HG03025 (cell line): ENCODE data around the gene WEE1.
"Not testable (repeated sequence)": the region's sequence is repeated elsewhere in the genome, so short reads cannot be mapped to it uniquely, and the experiment has no call there.

Source experiments
- ATAC-seq: cut with Tn5 transposase; IDR thresholded peaks from one replicate; pipeline ENCODE4 v1.9.1; 2021; ENCODE audit warnings: mild to moderate bottlenecking, moderate library complexity; ENCODE audit not compliant: unreplicated experiment, low FRiP score

Gene WEE1

DNA sequence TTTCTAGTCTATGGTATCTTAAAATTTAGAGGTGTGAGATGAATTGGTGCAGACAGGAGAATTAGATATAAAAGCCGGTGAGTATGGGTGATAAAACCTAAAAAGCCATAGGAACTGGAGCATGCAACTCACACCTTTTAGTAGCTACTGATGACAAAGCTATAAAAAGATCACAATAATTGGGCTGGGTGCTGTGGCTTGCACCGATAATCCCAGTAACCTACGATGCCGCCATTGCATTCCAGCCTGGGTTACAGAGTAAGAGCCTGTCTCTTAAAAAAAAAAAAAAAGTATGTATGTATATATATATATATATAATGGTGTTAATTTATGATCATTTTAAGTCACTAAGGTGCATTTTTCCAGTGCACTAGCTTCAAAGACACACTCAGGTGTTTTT, 17.2 kb downstream of the WEE1 start:
- ATAC-seq: no peak

DNA sequence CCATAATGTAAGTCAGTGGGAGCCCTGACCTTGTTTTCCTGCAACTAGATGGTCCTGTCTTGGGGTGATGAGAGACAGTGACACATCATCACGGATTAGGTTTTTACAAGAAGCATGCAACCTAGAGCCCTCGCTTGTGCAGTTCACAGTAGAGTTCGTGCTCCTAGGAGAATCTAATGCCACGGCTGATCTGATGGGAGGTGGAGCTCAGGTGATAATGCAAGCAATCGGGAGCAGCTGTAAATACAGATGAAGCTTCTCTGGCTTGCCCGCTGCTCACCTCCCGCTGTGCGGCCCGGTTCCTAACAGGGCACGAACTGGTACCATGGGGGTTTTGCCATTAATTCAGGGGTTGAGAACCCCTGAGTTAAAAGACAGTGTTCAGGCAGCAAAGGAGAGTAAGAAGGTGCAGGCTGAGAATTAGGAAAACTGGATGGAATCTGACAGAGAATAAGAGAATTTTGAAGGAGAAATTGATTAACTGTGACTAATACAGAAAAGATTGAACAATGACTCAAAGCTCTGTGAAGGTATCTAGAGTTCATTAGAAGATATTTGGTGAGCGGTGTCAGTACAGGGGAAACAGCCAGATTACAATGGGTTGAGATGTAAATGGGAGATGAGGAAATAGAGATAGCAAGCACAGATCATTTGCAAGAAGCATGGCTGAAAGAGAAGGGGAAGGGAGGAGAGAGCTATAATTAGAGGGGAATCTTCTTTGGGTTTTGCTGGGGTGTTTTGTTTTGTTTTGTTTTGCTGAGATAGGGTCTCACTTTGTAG, 21.0 kb downstream of the WEE1 start:
- no peak for ATAC-seq

DNA sequence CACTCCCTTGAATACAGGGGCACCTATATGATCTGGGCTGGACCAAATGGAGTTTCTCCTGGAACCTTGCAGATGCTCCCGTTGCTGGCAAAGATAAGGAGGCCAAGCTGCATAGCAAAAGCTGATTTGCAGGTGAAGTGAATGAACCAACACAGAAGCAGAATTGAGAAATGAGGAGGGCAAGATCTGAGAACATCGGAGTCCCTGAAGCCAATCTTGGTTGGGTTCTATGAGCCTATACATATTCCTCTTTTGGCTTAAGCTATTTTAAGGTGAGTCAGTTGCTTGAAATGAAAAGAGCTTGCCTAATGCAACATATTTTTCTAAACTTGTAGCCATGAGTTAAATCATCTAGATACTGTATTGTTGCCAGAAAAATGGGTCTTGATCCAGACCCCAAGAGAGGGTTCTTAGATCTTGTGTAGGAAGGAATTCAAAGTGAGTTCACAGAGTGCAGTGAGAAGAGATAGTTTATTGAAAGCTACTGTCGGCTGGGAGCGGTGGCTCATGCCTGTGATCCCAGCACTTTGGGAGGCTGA, 23.5 kb downstream of the WEE1 start:
- ATAC-seq: no peak

DNA sequence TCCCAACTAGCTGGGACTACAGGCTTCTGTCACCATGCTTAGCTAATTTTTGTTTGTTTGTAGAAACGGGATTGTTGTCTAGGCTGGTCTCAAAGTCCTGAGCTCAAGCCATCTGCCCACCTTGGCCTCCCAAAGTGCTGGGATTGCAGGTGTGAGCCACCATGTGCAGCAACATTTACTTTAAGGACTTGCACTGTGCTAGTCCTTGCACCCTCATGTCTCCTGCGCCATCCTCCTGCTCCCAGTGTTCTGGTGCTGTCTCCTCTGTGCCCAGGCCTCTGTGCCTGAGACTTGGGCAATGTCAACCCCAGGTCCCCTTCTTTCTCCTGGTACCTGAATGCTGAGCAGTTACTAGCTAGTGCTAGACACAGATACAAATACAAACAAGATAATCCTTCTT, 26.7 kb downstream of the WEE1 start:
- no peak for ATAC-seq

DNA sequence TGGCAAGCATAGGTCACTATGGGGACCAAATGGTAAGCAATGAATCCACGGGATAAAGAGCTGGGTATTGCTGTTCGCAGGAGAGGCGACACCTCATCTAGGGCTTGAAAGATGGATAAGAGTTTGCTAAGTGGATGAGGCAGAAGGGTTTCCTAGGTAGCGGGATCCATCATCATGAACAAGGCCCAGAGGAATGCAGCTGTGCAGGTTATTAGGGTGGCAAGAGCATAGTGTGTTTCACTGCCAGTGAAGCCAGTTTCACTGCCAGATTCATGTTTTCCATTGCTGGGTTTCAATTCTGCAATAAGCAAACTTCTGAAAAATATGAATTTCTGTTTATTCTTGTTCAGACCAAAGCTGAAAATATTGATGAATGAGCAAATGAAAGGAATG, 27.2 kb downstream of the WEE1 start:
- peak; percentile 35 for ATAC-seq

DNA sequence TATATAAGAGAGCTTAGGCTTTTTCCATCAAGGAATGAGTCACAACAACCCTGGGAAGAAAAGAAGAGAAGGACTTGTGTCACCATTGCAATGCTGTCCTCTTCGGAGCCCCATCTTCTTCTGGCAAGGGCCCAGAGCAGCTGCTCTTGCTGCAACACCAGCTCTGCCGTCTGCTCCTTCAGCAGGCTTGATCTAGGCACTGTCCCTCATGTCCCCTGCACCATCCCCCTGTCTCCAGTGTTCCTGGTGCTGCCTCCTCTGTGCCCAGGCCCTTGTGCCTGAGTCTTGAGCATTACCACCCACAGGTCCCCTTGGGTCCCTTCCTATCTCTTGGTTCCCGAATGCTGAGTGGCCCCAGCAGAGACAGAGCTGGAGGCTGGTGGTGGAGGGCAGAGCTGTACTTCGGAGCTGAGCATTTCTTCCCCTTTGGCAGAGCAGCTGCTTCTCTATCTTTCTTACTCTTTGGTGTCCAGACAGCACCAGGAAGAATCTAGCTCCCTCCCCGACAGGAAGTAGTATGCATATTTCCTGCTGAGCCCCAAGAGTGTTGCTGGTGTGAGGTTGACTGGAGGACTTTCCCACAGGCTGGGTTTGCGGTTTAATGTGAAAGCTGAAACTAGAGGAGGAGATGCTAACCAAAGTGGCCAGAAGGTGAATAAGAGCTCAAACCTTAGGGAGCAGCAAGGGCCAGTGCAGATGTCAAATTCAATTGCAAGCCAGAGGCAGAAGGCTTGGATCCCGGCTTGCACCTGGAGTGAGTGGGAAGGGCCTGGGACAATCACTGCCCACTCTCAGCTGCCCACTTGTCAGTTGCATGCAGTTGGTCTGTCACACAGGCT, 27.8 kb downstream of the WEE1 start:
- ATAC-seq: peak; percentile 73

DNA sequence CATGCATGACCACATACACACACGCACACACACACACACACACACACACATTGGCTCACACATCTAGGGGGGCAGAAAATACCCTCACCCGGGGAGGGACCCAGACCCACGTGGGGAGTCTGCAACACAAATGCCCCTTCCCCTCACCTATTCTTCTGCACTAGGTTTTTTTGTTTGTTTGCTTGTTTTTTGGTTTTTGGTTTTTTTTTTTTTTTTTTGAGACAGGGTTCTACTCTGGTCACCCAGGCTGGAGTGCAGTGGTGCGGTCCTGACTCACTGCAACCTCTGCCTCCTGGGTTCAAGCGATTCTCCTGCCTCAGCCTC, 28.4 kb downstream of the WEE1 start:
- ATAC-seq: peak; percentile 12

DNA sequence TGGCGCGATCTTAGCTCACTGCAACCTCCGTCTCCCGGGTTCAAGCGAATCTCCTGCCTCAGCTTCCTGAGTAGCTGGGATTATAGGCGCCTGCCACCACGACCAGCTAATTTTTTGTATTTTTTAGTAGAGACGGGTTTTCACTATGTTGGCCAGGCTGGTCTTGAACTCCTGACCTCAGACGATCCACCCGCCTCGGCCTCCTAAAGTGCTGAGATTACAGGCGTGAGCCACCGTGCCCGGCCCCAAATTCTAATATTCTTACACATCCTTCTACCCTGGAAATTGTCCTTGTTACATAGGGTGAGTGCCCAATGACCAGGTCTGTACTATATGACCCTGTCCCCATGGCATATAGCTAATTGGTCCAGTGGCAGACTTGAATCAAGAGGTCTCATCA, 29.7 kb downstream of the WEE1 start:
- not testable (repeated sequence) for ATAC-seq

DNA sequence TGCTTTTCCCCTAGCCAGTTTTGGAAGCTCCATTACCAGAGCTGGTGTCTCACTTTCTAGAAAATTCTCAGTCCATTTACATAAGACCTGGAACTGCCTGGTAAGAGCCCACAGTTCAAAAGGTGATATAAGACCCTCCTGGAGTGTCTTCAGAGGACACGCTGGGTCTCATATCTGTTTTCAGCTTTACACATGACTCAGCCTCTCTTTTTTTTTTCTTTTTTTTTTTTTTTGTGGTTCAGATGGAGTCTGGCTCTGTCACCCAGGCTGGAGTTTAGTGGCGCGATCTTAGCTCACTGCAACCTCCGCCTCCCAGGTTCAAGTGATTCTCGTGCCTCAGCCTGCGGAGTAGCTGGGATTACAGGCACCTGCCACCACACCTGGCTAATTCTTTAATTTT, 30.7 kb downstream of the WEE1 start:
- ATAC-seq: no peak

DNA sequence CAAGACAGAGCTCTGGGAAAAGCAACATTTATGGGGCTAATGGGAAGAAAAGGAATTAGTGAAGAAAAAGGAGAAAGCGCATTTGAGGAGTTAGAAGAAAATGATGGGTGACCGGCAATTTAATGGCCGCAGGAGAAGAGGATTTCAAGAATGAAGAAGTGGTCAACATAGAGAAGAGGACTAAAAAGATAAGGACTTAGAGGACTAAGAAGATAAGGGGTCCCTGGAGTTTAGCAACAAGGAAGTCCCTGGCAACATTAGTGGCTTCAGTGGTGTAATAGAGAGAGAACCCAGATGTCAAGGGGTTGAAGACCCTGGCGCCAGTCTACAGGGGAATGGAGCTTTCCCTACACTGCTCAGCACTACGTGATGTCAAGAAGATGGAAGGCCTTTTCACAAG, 32.3 kb downstream of the WEE1 start:
- no peak for ATAC-seq

DNA sequence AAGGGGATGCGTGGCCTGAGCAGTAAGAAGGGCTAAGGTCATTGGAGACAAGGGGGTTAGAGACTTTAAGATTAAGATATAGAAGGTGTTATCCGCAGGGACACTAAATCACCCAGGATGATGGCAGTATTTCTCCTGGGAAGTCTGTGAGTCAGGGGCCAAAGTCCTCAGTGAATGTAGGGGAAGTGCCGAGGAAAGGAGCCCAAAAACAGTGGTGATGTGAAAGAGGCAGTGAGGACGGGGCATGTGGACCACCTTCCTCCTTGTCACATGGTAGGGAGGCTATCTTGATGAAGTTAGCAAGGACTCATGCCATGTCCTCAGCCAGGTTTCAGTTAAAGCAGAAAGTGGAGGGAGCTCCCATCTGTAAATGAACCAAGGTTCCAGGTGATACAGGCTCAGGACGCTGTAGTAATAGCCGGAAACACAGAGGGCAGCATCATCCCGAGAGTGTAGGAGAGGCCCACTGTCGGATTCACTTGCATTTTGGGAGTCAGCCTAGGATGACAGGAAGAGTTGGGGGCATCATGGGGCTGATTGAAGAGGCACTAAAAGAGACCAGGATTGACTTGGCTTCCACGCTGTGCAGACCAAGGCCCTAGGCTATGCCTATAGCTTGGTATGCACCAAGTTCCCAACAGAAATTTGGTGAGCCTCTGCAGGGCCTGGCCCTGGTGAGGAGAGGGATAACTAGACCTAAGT, 33.5 kb downstream of the WEE1 start:
- no peak for ATAC-seq

DNA sequence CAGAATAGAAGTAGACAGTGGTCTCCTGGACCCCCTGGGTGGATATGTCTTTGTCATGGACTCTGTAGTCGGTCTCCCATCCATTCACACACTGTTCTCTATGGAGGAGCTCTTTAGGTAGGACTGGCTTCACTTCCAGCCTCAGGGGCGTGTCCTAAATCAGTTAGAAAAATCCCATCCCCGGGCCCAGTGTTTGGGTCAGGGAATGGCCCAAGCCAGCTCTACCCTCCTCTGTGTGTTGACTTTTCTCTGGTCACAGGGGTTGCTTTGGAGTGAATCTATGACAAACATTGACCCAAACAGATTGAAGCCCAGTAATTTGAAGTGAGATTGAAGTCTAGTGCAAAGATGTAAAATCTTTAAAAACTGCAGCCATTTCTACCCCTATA, 34.0 kb downstream of the WEE1 start:
- no peak for ATAC-seq

DNA sequence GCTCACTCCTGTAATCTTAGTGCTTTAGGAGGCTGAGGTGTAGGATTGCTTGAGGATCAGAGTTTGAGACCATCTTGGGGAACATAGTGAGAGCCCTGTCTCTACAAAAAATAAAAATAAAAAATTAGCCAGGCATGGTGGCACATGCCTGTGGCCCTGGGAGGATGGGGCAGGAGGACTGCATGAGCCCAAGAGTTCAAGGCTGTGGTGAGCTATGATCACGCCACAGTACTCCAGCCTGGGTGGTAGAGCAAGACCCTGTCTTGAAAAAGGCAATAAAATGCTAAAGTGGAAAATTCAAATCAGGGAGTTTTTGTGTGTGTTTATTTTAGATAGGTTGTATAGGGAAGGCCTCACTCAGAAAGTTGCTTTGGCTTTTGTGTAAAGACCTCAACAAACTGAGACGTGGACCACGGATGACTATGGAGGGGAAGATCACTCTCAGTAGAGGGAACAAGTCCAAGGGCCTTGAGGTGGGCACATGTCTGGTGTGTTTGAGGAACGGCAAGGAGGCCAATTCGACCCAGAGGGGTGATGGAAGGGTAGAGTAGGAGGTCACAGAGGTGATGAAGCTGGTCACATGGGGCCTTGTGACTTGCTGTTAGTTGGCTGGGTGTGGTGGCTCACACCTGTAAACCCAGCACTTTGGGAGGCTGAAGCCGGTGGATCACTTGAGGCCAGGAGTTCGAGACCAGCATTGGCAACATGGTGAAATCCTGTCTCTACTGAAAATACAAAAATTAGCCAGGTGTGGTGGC, 35.7 kb downstream of the WEE1 start:
- no peak for ATAC-seq

DNA sequence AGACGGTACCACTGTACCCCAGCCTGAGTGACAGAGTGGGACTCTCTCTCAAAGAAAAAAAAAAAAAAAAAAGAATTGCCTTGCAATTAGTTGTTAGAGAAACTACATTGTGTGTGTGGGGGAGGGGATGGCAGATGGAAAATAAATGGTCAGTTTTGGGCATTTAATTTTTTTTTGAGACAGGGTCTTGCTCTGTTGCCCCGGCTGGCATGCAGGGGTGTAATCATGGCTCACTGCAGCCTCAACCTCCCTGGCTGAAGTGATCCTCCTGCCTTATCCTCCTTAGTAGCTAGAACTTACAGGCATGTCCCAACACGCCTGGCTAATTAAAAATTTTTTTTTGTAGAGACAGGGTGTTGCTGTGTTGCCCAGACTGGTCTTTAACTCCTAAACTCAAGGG, 36.4 kb downstream of the WEE1 start:
- no peak for ATAC-seq

DNA sequence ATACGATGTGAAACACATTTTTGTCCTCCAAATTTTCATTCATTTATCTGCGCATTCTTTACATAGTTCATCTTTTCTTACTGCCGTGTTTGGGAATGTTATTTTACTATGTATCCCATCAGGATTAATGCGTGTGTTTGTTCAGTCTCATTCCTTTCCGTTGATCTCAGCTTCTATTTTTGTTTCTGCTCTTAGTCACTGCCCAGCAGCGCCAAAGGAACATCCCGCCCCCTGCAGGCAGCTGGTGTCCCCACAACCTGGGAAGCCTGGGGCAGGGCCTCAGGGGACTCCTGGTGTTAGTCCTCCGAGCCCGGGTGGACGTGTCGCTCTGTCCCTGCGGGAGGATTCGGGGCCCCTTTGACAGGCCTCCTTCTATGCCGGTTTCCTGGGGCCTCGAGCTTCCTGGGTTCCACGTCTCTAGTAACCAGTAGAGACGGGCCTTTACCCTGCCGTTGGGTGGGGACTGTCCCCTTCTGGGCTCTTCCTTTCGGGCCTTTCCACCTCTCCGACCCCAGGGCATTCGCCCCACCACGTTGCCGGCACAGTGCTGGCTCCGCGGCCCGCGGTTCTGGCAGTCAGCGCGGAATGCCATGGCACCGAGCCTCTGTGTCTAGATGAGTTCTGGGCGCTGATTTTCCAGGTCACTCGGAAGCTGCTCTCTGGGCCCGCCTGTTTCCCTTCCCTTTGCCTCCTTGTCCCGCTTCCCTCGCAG, 39.8 kb downstream of the WEE1 start:
- peak; percentile 40 for ATAC-seq

DNA sequence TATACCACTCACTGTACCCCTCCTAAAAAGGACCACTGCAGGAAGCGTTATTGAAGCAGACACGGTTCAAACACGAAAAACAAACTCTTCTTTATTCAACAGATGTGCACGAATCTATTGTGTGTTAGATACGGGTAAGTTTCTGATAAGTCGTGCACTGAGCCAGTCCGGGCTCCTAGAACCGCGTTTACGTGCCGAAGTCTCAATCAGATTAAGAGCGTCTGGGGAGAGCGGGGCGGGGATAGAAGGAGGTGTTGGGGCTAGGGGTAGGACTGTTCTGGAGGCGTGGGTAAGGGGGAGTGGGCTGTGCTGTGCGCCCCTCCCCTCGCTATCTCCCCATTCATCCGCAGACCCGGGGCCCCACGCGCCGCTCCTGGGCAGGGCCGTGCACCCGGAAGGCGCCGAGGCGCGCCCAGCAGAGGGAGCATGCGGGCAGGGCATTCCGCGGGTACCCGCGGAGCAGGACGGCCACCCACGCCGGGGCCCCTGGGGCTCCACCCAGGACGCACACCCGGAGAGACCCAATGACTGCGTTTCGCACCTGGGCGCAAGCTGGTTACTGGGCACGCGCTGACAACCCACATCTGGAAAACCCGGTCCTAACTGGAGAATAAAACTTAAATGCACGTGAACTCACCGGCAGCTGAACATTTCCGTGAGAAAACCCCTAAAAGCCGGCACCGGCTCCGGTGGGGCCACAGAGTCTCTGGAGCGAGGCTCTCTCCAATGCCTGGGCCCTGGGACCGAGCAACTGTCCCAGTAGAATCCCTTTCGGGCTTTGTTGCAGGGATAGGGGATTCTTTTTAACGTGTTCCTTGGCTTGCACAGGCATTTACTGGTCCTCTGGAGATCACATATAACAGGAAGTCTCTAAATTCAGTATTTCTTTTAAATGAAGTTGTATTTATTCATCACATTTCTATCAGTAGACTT, 40.6 kb downstream of the WEE1 start:
- peak; percentile 72 for ATAC-seq

DNA sequence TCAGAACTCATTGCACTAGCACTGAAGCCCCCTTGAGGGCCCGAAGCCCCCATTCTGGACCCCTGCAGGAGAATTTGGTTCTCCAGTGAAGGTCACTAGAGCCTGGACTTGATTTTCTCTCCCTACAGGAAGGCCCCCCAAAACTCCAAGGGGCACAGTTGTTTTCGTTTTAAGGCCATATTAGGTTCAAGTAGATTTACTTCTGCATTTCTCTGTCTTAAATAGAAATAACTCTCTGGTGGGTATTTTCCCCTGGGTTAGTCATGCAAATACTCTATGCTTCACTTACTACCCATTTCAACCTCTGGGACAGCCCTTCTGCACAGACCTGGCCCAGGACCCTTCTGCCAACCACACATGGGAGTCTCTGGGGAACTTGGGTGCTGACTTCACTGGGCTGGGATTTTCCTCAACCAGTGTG, 41.6 kb downstream of the WEE1 start:
- ATAC-seq: peak; percentile 41

DNA sequence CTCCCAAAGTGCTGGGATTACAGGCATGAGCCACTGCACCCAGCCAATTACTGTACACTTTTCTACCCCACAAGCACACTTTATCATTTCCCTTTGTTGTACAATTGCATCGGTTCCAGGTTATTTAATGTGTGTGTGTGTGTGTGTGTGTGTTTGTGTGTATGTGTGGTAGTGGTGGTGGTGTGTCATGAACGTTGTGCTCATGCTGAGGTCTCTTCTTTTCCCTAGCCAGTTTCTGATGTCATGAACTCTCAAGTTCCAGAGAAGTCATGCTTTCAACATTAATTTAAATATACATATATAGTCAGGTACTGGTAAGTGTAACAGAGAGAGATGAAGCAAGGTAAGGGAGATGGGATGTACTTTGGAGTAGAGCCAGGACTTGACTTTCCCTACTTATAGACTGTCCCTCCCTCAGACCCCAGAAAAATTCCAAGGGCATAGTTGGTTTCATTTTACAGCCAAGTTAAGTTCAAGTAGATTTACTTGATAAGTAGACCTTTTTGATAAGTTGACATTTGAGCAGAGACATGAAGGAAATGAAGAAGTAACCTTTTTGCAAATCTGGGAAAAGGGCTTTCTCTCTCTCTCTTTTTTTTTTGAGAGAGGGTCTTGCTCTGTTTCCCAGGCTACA, 42.7 kb downstream of the WEE1 start:
- ATAC-seq: no peak
